K562 (cell line): ENCODE data around the gene SYCP2. TPM values are rescaled to one million over a fixed set of nuclear protein-coding genes. Genes with fewer than 3 reads are reported as not detected.
A peak's percentile ranks its signal among the peaks of the same experiment; 100 is the strongest.

Experiments used
- CHD7 ChIP-seq: fragments of 200-600 bp; sonication (generic); IDR thresholded peaks from one replicate; pipeline ENCODE4 v1.6.1; 2012; ENCODE audit warnings: mild to moderate bottlenecking, low read depth, low read length, inconsistent platforms
- CREB3L1 ChIP-seq: fragments of 450-650 bp; IDR thresholded peaks from 2 replicates; pipeline ENCODE4 v1.6.1; 2014; ENCODE audit warnings: low read depth, mild to moderate bottlenecking, moderate library complexity, borderline replicate concordance
- CXXC5 ChIP-seq: fragments of 250-450 bp; sonication (Bioruptor Pico); IDR thresholded peaks from 2 replicates; pipeline ENCODE4 v1.8.0; 2022; ENCODE audit warnings: inconsistent platforms, mild to moderate bottlenecking, moderate library complexity
- EGR1 ChIP-seq: fragments of 450-650 bp; conservative IDR thresholded peaks from 2 replicates; pipeline ENCODE4 v1.6.1; 2017; ENCODE audit warnings: mild to moderate bottlenecking
- MTA3 ChIP-seq: fragments of 450-650 bp; formaldehyde crosslinking; IDR thresholded peaks from 2 replicates; pipeline ENCODE4 v1.6.1; 2017; ENCODE audit warnings: mild to moderate bottlenecking, borderline replicate concordance
- SIN3B ChIP-seq: fragments of 450-650 bp; IDR thresholded peaks from 2 replicates; pipeline ENCODE4 v1.6.1; 2017; ENCODE audit warnings: low read depth, mild to moderate bottlenecking, moderate library complexity
- TEAD4 ChIP-seq, 2 experiments: sonication (generic) in 1 of 2; formaldehyde crosslinking in 1 of 2; IDR thresholded peaks; 2 replicates each; pipeline versions ENCODE4 v1.6.1 to v1.8.0; 2012 to 2022; ENCODE audit warnings: borderline replicate concordance in 1 of 2, inconsistent platforms in 1 of 2, low read length in 1 of 2, mild to moderate bottlenecking in 1 of 2, missing genetic modification reagents in 1 of 2
- U2AF1 ChIP-seq: fragments of 200-400 bp; formaldehyde crosslinking; optimal IDR thresholded peaks from 2 replicates; pipeline ENCODE3; 2017; ENCODE audit warnings: mild to moderate bottlenecking, low read depth, low read length, moderate library complexity
- ZFP36 ChIP-seq: fragments of 150-350 bp; IDR thresholded peaks from 2 replicates; pipeline ENCODE4 v1.6.1; 2018; ENCODE audit warnings: low read length, low read depth; ENCODE audit not compliant: partially characterized antibody
- polyA plus RNA-seq, 8 experiments: library from polyadenylated mRNA; depleted of rRNA in 4 of 8; stranded (reverse) in 5 of 8; unstranded in 3 of 8; fragments of >200 nt; fragmentation: Nextera tagmentation in 2 of 8; fragmentation: Illumina TruSeq in 1 of 8; extraction: Ambion mirVana in 2 of 8; extraction: Trizol in 1 of 8; gene quantifications; 2 replicates each; pipeline versions ENCODE4 v1.2.1 to v1.2.3, GENCODE V29; 2011 to 2014; ENCODE audit warnings: inconsistent platforms in 1 of 8, missing spikeins in 1 of 8
- total RNA-seq, 7 experiments: library from RNA; depleted of rRNA in 6 of 7; stranded (reverse); fragments of >200 nt in 6 of 7; fragmentation: Illumina TruSeq in 2 of 7; extraction: Trizol in 2 of 7; gene quantifications; 2 replicates each; pipeline versions ENCODE4 v1.2.1 to v1.2.3, GENCODE V29; 2011 to 2021; ENCODE audit warnings: low replicate concordance in 1 of 7

Gene SYCP2
- total and polyA plus RNA-seq, 9 of the 15 experiments (the other 6 are each of a cell fraction or from before 2014, with no cell fraction given): 0.24 to 1.6 (median 0.67) TPM

GRCh38 chr20:59933849-59934585, 580 bp upstream of the SYCP2 start (continued):
- TF ChIP-seq SIN3B (0 out of 2 replicates have a peak, but pooled peaks have one; percentile 4), MTA3 (peak; percentile 76; the same call in 1 of the 2 replicates), TEAD4 (IDR thresholded peaks at IDR 0.05; ENCODE audit: low read length) (no peak), TEAD4 (CRISPR knock-in tag; IDR thresholded peaks at IDR 0.05; ENCODE audit: borderline replicate concordance) (no peak), U2AF1 (no peak), CXXC5 (peak; percentile 16), ZFP36 (no peak), CHD7 (no peak), CREB3L1 (peak; percentile 47; the same call in 1 of the 2 replicates), EGR1 (peak; percentile 11; the same call in 1 of the 2 replicates)
